ENCODE measurements around the gene TRAF4.

The TRAF4 gene, protein sequence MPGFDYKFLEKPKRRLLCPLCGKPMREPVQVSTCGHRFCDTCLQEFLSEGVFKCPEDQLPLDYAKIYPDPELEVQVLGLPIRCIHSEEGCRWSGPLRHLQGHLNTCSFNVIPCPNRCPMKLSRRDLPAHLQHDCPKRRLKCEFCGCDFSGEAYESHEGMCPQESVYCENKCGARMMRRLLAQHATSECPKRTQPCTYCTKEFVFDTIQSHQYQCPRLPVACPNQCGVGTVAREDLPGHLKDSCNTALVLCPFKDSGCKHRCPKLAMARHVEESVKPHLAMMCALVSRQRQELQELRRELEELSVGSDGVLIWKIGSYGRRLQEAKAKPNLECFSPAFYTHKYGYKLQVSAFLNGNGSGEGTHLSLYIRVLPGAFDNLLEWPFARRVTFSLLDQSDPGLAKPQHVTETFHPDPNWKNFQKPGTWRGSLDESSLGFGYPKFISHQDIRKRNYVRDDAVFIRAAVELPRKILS

DNA sequence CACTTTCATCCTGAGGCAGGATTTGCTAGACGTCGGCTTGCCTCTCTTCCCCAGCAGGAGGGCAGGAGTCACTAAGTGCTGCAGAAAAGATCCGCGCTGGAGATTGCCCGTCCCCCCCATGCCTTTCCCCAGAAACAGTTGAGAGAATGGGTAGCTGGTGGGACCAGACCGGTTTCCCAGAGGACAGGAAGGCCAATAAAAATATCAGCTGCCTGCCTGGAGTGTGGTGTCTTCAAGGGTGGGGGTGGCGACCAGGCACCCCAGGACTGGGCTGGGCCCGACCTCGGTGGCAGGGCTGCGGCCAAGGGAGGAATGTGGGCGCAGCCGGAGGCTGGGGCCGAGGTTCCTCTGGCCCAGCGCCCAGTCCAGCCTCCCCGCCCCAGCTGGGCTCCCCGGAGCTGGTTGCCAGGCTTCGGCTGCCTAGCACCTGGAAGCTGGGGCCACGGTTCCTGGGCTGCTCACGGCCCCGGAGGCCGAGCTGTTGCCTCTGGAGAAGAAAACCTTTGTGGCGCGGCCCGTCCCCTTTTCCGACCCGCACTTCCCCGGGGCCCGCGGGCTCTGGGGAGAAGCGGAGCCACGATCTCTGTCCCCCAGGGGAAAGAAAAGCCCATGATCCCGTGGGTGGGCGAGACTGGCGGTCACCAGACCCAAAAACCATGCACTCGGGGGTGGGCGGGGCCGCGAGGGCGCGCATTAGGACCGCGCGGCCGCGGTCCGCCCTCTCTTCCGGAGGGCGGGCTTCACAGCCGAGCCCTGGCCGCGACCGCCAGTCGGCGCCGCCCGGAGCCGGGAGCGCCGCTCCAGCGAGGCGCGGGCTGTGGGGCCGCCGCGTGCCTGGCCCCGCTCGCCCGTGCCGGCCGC lies at the start of gene TRAF4:
Gene TRAF4, plus strand, starts transcription at position 769 of the 861 bp plus-strand sequence. CDS start 102 bp downstream, outside the sequence.
- DNase-seq (ENCODE audit: insufficient read length, low spot score): peak; percentile 97
- TF ChIP-seq POLR2A (IDR thresholded peaks at IDR 0.05; ENCODE audit: low read depth, low read length): peak; percentile 100
- FAIRE-seq: no peak

DNA sequence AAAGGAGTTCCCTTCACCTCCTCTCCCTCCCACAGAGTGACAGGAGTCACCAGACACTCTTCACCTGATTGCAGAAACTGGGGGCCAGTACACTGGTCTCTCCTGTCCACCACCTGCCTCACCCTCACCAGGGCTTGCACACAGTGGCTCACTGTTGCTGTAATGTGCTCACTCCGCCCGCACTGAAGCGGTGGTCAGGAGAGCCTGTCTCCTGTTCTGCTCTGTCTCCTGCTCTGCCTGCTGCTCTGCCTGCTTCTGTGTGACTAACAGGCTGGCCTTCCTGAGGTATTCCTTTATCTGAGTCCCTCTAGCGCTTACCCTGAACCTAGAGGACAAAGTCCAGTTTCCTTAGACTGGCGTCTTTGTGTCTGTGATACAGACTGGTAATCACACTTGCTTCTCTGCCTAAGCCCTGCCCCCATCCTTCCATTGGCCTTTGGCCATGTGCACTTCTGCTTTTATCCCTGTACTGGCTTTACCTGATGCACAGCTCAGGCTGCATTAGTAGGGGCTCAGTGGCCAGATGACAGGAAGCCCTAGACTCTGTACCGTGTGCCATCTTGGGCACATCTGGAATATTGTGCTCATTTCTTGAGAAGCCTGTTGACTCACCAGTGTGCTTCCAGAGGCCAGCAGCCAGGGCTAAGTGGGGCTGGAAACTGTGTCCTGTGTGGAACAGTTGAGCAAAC lies 45.4 kb upstream of the TRAF4 start:
- FAIRE-seq: no peak

GRCh38 chr17:28700278-28700677 lies 43.5 kb upstream of the TRAF4 start:
- FAIRE-seq (no peak), DNase-seq (ENCODE audit: insufficient read length, low spot score) (no peak)
- TF ChIP-seq POLR2A (IDR thresholded peaks at IDR 0.05; ENCODE audit: low read depth, low read length): no peak

More for the DNA sequence above, 45.4 kb upstream of the TRAF4 start:
- TF ChIP-seq POLR2A (IDR thresholded peaks at IDR 0.05; ENCODE audit: low read depth, low read length): no peak
- no peak for DNase-seq (ENCODE audit: insufficient read length, low spot score)

DNA sequence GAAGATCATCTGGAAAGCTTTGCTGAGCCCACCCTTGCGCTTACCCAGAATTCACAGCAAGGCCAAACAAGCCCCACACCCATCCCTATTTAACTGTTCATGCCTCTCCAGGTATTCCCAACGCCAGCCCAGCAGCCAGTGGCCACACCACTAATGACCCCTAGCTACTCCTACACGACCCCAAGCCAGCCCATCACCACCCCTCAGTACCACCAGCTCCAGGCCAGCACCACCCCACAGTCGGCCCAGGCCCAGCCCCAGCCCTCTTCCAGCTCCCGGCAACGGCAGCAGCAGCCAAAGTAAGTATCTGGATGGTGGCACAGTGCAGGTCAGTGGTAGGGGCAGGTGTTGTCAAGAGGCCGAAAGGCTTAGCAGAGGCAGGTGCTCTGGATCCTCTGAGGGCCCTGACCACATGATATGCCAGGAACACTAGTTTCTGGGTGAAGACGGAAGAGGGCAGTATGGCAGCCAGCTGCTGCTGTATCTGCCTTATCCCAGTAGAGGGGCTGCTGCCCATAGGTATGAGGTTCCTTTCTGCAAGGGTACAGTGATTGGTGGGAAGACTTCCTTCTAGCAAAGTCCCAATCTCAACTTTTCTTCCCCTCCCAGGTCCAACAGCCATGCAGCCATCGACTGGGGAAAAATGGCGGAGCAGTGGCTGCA lies 42.9 kb upstream of the TRAF4 start:
- DNase-seq (ENCODE audit: insufficient read length, low spot score) (no peak), FAIRE-seq (no peak)
- no peak for TF ChIP-seq POLR2A (IDR thresholded peaks at IDR 0.05; ENCODE audit: low read depth, low read length)

DNA sequence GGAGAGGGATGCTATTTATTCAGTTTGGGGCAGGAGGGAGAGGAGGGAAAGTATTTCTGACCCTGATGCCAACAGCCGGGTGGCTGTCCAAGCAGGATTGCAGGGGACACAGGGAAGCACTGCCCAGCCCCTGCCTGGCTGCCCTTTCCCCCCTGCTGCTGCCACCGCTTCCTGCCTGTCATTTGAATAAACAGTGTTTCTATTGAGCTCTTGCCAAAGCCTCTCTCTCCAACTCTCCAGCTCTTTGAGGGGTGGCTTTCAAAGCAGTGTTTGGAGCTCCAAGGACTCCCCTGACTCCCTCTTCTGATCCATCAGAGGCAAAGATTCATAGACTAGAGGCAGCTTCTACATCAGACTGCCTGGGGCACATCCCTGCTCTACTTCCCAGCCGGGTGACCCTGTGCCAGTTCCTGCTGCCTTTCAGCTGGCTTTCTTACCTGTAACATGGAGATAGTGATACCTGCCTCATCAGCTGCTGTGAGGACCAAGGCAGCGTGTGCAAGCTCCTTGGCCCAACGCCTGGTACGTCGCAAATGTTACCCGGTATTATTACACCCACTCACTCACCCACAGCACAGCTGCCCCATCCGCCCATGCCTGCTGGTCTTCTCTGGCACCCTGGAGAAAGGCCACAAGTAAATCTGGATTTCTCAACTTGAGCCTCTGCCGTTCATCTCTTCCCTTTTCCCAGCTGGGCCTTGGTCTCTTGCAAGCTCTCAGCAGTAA lies 41.6 kb upstream of the TRAF4 start:
- DNase-seq (ENCODE audit: insufficient read length, low spot score) (no peak), FAIRE-seq (no peak)
- TF ChIP-seq POLR2A (IDR thresholded peaks at IDR 0.05; ENCODE audit: low read depth, low read length): no peak

- DNase-seq (ENCODE audit: insufficient read length, low spot score): no peak
- no peak for TF ChIP-seq POLR2A (IDR thresholded peaks at IDR 0.05; ENCODE audit: low read depth, low read length)
- no peak for FAIRE-seq
Measured at GRCh38 chr17:28702752-28703150, 41.1 kb upstream of the TRAF4 start.

- no peak for TF ChIP-seq POLR2A (IDR thresholded peaks at IDR 0.05; ENCODE audit: low read depth, low read length)
- FAIRE-seq (no peak), DNase-seq (ENCODE audit: insufficient read length, low spot score) (no peak)
Measured at GRCh38 chr17:28703552-28704218, 40.1 kb upstream of the TRAF4 start.

DNA sequence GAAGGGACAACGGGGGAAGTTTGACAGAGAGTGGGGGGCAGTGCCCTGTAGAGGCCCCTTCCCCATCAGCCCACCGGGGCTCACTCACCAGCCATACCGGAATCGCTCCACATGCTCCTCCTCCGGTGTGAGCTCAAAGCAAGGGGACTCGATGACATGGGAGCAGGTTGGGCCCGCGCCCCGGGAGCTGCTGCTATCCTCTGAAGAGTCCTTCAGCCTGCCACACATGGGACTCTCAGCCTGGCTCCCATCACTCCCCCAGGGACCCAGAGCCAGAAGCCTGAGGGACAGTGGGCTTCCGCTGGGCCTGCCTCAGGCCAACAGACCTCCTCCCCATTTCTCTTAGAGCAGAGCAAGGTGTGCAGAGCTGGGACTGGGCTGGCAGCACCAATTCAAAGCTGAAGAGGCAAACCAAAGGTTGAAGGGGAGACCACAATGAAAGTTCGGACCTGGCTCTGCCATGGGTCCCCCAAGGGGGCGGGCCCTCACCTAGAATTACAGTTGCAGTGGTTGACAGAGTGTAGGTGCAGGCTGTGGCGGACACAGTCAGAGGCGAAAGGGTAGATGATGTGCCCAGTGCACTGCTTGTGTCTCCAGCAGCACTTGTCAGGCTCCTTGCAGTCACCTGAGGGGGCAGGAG lies 39.5 kb upstream of the TRAF4 start:
- no peak for TF ChIP-seq POLR2A (IDR thresholded peaks at IDR 0.05; ENCODE audit: low read depth, low read length)
- FAIRE-seq (no peak), DNase-seq (ENCODE audit: insufficient read length, low spot score) (no peak)

DNA sequence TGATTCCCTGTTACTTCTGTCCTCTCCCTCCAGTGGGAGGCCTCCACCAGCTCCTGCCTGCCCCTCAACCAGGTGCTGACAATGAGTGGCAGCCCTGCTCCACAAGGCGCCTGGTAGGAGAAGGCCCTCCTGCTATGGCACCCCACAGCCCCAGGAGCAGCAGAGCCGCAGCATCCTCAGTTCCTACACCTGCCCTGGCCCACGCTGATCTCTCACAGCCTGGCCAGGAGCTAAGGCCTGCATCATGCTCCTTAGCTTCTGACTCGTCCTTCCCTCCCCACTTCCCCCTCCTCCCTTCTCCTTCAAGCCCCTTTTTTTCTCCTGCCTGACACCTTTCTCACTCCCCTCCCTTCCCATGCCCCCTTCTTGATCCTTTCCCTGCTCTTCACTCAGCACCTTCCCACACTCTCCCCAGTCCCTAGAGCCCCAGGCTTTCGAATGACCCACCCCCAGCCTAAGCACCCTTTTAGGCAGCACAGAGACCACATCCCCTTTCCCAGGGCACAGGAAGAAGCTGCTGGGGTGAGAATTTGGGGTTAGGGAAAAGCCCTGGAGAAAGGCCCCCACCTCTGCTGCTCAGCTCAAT lies 38.6 kb upstream of the TRAF4 start:
- TF ChIP-seq POLR2A (IDR thresholded peaks at IDR 0.05; ENCODE audit: low read depth, low read length): no peak
- FAIRE-seq (no peak), DNase-seq (ENCODE audit: insufficient read length, low spot score) (no peak)

DNA sequence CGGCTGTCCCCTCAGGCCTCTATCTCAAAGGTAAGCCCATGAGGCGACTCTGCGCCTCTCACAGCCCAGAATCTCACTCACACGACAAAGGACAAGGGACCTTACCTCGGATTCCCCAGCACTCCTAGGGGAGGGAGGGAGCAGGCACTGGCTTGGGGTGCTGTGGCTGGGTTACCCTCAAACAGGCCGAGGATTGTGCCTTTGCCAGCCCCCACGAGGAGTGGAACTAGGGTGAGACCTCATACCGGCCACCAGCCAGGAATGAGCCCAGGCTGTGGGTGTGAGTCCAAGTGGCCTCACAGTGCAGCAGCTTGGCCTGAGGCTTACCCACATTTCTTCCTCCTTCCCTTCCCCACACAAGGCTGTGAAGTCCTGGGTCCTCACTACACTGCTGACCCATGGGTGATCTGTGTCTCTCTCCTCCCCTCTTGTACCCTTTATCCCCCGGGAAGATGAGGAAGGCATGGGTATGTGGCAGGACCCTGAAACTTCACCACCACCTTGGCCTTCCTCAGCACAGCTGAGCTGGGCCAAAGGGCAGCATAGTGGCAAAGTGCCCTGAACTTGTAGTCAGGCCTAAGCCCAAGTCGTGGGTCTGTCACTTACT lies 38.0 kb upstream of the TRAF4 start:
- DNase-seq (ENCODE audit: insufficient read length, low spot score) (no peak), FAIRE-seq (no peak)
- no peak for TF ChIP-seq POLR2A (IDR thresholded peaks at IDR 0.05; ENCODE audit: low read depth, low read length)
